Measurements from ENCODE around the gene TERT.
"Not testable (repeated sequence)": the region's sequence is repeated elsewhere in the genome, so short reads cannot be mapped to it uniquely, and the experiment has no call there.

TERT gene

DNA sequence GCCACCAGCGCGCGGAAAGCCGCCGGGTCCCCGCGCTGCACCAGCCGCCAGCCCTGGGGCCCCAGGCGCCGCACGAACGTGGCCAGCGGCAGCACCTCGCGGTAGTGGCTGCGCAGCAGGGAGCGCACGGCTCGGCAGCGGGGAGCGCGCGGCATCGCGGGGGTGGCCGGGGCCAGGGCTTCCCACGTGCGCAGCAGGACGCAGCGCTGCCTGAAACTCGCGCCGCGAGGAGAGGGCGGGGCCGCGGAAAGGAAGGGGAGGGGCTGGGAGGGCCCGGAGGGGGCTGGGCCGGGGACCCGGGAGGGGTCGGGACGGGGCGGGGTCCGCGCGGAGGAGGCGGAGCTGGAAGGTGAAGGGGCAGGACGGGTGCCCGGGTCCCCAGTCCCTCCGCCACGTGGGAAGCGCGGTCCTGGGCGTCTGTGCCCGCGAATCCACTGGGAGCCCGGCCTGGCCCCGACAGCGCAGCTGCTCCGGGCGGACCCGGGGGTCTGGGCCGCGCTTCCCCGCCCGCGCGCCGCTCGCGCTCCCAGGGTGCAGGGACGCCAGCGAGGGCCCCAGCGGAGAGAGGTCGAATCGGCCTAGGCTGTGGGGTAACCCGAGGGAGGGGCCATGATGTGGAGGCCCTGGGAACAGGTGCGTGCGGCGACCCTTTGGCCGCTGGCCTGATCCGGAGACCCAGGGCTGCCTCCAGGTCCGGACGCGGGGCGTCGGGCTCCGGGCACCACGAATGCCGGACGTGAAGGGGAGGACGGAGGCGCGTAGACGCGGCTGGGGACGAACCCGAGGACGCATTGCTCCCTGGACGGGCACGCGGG, at the start of gene TERT:
Gene TERT (minus strand): TSS at position 234 of the 815 bp plus-strand sequence. CDS start 79 bp downstream, at position 155.
- H3K4me1 Mint-ChIP-seq: no peaks in the 10 kb centered on the region
- no peaks in the 10 kb centered on the region for H3K9me3 Mint-ChIP-seq
- ATAC-seq (replicated peaks; ENCODE audit: extremely low read depth, poor library complexity, severe bottlenecking) (peak; percentile 14), DNase-seq (ENCODE audit: low spot score in 2 of 2) (no peak)
- H3K36me3 Mint-ChIP-seq (ENCODE audit: insufficient read depth): peaks cover 2% of the 10 kb centered on the region
- no peaks in the 10 kb centered on the region for H3K27me3 Mint-ChIP-seq
- peak within 1 kb of the TSS; percentile 53 for H3K4me3 Mint-ChIP-seq
- H3K27ac Mint-ChIP-seq (ENCODE audit: low read depth): no peak within 1 kb of the TSS

DNA sequence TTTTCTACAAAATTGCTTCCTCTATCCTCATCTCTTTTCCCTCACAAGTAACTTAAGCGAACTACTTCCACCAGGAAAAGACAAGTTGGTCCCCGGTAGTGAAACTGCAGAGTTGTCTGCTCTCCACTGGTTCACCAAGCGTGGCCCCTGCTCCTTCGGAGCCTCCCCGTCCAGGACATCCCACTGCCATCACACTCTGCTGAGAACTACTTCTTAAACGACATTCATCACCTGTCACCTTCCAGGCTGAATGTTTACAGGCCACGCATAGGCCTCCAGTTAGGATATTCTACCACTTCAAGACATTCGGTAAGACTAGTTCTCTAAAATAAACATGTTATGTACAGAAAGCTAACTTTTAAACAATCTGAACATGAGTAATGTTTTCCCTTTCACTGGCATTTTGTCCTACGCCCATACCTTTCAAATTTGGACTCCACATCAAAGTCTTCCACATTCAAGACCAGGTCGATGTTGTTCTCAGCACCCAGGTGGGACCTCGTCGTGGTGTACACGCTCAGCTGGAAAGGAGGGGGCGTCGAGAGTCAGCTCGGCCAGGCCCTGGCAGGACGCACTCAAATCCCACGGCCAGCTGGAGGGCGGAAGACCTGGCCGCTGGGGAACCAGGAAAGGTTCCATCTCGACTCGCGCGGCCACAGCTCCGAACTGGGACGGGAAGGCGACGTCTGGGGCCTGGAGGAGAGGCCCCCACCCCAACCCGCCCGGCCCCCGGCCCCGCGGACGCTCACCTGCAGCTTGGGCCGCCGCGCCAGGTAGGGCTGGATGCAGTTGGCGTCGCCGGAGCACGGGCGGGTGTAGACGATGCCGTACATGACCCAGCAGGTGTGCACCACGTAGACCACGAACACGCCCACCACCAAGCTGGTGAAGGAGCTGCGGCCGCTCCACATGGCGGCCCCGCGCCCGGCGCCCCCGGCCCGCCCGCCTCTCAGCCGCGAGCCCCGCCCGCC, 49.3 kb upstream of the TERT start:
- Mint-ChIP-seq H3K9me3 (no peaks in the 10 kb centered on the region), H3K4me1 (peaks cover 19% of the 10 kb centered on the region), H3K27me3 (no peaks in the 10 kb centered on the region), H3K27ac (ENCODE audit: low read depth) (peak overlapping the region; percentile 69), H3K4me3 (peak overlapping the region; percentile 79), H3K36me3 (ENCODE audit: insufficient read depth) (peaks cover 24% of the 10 kb centered on the region)
- ATAC-seq (replicated peaks; ENCODE audit: extremely low read depth, poor library complexity, severe bottlenecking): peak; percentile 26
- DNase-seq (ENCODE audit: low spot score in 2 of 2): no peak

- ATAC-seq (replicated peaks; ENCODE audit: extremely low read depth, poor library complexity, severe bottlenecking) (no peak), DNase-seq (ENCODE audit: low spot score in 2 of 2) (no peak)
Observed at GRCh38 chr5:1343315-1343751, 48.5 kb upstream of the TERT start.

DNA sequence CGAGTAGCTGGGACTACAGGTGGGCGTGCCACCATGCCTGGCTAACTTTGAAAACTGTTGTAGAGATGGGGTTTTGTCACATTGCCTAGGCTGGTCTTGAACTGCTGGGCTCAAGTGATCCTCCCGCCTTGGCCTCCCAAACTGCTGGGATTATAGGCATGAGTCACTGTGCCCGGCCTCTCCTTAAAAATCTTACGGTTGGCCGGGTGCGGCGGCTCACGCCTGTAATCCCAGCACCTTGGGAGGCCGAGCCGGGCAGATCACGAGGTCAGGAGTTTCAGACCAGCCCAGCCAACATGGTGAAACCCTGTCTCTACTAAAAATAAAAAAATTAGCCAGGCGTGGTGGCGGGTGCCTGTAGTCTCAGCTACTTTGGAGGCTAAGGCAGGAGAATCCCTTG, 47.8 kb upstream of the TERT start:
- H3K27me3 Mint-ChIP-seq; ATAC-seq (replicated peaks; ENCODE audit: extremely low read depth, poor library complexity, severe bottlenecking); H3K27ac Mint-ChIP-seq (ENCODE audit: low read depth); DNase-seq (ENCODE audit: low spot score in 2 of 2); H3K9me3 Mint-ChIP-seq: not testable (repeated sequence)
- peaks cover 24% of the 10 kb centered on the region for H3K36me3 Mint-ChIP-seq (ENCODE audit: insufficient read depth)
- peaks cover 19% of the 10 kb centered on the region for H3K4me1 Mint-ChIP-seq
- H3K4me3 Mint-ChIP-seq: peak overlapping the region; percentile 78

More at GRCh38 chr5:1343315-1343751, 48.5 kb upstream of the TERT start:
- Mint-ChIP-seq H3K27me3 (no peaks in the 10 kb centered on the region), H3K27ac (ENCODE audit: low read depth) (no peak overlapping the region), H3K4me1 (peaks cover 19% of the 10 kb centered on the region), H3K36me3 (ENCODE audit: insufficient read depth) (peaks cover 24% of the 10 kb centered on the region), H3K9me3 (no peaks in the 10 kb centered on the region), H3K4me3 (peak overlapping the region; percentile 78)

GRCh38 chr5:1342268-1342667, 47.4 kb upstream of the TERT start:
- Mint-ChIP-seq H3K9me3 (no peaks in the 10 kb centered on the region), H3K27ac (ENCODE audit: low read depth) (no peak overlapping the region), H3K4me1 (peaks cover 19% of the 10 kb centered on the region), H3K4me3 (no peak overlapping the region), H3K27me3 (no peaks in the 10 kb centered on the region), H3K36me3 (ENCODE audit: insufficient read depth) (peaks cover 26% of the 10 kb centered on the region)
- no peak for DNase-seq (ENCODE audit: low spot score in 2 of 2)
- ATAC-seq (replicated peaks; ENCODE audit: extremely low read depth, poor library complexity, severe bottlenecking): no peak

GRCh38 chr5:1341863-1342262, 47.0 kb upstream of the TERT start:
- Mint-ChIP-seq H3K9me3 (no peaks in the 10 kb centered on the region), H3K4me3 (no peak overlapping the region), H3K4me1 (peaks cover 19% of the 10 kb centered on the region), H3K36me3 (ENCODE audit: insufficient read depth) (peaks cover 29% of the 10 kb centered on the region), H3K27ac (ENCODE audit: low read depth) (no peak overlapping the region), H3K27me3 (no peaks in the 10 kb centered on the region)
- ATAC-seq (replicated peaks; ENCODE audit: extremely low read depth, poor library complexity, severe bottlenecking) (no peak), DNase-seq (ENCODE audit: low spot score in 2 of 2) (no peak)

DNA sequence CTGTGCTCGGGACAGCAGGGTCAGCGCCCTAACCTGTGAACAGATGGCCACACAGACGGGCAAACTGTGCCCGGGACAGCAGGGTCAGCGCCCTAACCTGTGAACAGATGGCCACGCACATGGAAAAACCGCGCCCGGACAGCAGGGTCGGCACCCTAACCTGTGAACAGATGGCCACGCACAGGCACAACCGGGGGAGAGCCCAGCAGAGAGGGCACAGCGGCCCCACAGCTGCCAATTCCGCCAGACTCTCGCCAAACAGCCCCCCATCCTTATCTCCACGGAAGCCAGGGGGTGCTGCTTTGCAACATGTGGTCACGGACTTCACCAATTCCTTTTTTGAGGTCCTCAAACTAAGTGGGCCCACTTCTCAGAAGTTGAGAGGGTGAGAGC, 44.9 kb upstream of the TERT start:
- not testable (repeated sequence) for H3K9me3 Mint-ChIP-seq; H3K27me3 Mint-ChIP-seq; H3K27ac Mint-ChIP-seq (ENCODE audit: low read depth); ATAC-seq (replicated peaks; ENCODE audit: extremely low read depth, poor library complexity, severe bottlenecking); H3K4me3 Mint-ChIP-seq; DNase-seq (ENCODE audit: low spot score in 2 of 2)
- H3K4me1 Mint-ChIP-seq: peaks cover 21% of the 10 kb centered on the region
- H3K36me3 Mint-ChIP-seq (ENCODE audit: insufficient read depth): peaks cover 38% of the 10 kb centered on the region

DNA sequence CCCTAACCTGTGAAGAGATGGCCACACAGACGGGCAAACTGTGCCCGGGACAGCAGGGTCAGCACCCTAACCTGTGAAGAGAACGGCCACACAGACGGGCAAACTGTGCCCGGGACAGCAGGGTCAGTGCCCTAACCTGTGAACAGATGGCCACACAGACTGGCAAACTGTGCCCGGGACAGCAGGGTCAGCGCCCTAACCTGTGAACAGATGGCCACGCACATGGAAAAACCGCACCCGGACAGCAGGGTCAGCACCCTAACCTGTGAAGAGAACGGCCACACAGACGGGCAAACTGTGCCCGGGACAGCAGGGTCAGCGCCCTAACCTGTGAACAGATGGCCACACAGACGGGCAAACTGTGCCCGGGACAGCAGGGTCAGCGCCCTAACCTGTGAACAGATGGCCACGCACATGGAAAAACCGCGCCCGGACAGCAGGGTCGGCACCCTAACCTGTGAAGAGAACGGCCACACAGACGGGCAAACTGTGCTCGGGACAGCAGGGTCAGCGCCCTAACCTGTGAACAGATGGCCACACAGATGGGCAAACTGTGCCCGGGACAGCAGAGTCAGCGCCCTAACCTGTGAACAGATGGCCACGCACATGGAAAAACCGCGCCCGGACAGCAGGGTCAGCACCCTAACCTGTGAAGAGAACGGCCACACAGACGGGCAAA, 44.4 kb upstream of the TERT start:
- not testable (repeated sequence) for H3K9me3 Mint-ChIP-seq
- H3K36me3 Mint-ChIP-seq (ENCODE audit: insufficient read depth): peaks cover 43% of the 10 kb centered on the region

GRCh38 chr5:1338506-1339070, 43.7 kb upstream of the TERT start:
- no peak for DNase-seq (ENCODE audit: low spot score in 2 of 2)
- Mint-ChIP-seq H3K27me3 (no peaks in the 10 kb centered on the region), H3K4me1 (peaks cover 14% of the 10 kb centered on the region), H3K27ac (ENCODE audit: low read depth) (no peak overlapping the region), H3K9me3 (no peaks in the 10 kb centered on the region), H3K4me3 (no peak overlapping the region), H3K36me3 (ENCODE audit: insufficient read depth) (peaks cover 48% of the 10 kb centered on the region)
- no peak for ATAC-seq (replicated peaks; ENCODE audit: extremely low read depth, poor library complexity, severe bottlenecking)

More for the DNA sequence above, 44.4 kb upstream of the TERT start:
- not testable (repeated sequence) for ATAC-seq (replicated peaks; ENCODE audit: extremely low read depth, poor library complexity, severe bottlenecking); H3K4me3 Mint-ChIP-seq; H3K27me3 Mint-ChIP-seq; H3K27ac Mint-ChIP-seq (ENCODE audit: low read depth); DNase-seq (ENCODE audit: low spot score in 2 of 2)
- peaks cover 20% of the 10 kb centered on the region for H3K4me1 Mint-ChIP-seq

DNA sequence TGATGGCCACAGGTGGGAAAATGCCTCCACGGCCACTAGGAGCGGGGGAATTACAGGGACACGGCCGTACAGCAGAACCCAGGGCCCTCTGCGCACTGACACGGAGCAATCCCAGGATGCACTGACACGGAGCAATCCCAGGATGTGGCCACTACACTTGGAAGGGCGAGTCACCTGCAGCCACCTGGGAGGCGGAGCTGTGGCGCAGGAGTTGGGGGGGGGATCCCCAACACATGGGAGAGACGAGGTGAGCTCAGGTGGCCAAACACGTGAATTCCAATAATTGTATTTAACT, 43.3 kb upstream of the TERT start:
- DNase-seq (ENCODE audit: low spot score in 2 of 2) (no peak), ATAC-seq (replicated peaks; ENCODE audit: extremely low read depth, poor library complexity, severe bottlenecking) (no peak)
- no peaks in the 10 kb centered on the region for H3K9me3 Mint-ChIP-seq
- H3K36me3 Mint-ChIP-seq (ENCODE audit: insufficient read depth): peaks cover 49% of the 10 kb centered on the region
- H3K27me3 Mint-ChIP-seq: no peaks in the 10 kb centered on the region
- H3K4me3 Mint-ChIP-seq: no peak overlapping the region
- no peak overlapping the region for H3K27ac Mint-ChIP-seq (ENCODE audit: low read depth)
- peaks cover 11% of the 10 kb centered on the region for H3K4me1 Mint-ChIP-seq

DNA sequence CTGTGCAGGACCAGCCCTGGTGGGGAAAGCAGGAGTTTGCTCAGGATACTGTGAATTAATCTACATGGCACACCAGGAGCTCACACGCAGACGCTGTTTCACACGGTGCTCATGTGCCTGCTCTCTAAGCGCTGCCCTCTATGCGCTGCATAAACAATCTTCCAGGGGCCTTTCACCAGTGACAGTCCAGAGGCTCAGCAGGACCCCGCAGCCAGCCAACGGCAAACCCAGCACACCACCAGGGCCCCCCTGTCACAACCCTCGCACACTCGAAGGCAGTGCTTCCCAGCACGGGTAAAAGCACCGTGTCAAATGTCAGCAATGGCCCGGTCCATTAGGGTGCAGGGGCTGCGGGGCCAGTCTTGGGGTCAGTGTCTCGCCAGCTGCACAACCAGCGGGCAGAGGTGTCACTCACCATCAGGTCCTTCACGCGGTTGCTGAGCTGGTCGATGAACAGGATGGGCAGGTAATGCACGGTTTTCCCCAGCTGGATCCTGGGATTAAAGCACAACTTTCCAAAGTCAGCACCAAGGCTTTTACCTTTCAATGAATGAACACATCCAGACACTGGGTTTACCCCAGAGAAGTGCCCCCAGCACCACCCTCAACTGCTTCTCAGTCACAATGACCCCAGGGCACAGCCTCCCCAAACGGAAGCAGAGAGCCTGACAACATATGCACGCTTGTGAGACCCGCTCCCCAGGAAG, 42.8 kb upstream of the TERT start:
- ATAC-seq (replicated peaks; ENCODE audit: extremely low read depth, poor library complexity, severe bottlenecking) (no peak), DNase-seq (ENCODE audit: low spot score in 2 of 2) (no peak)
- Mint-ChIP-seq H3K27ac (ENCODE audit: low read depth) (no peak overlapping the region), H3K4me1 (peaks cover 8% of the 10 kb centered on the region), H3K9me3 (no peaks in the 10 kb centered on the region), H3K27me3 (no peaks in the 10 kb centered on the region), H3K36me3 (ENCODE audit: insufficient read depth) (peaks cover 45% of the 10 kb centered on the region), H3K4me3 (no peak overlapping the region)
